B cell (primary cell): ENCODE measurements around the gene OR6C4. TPM values are rescaled to one million over a fixed set of nuclear protein-coding genes. Genes with fewer than 3 reads are reported as not detected.
"Not testable (repeated sequence)": the region's sequence is repeated elsewhere in the genome, so short reads cannot be mapped to it uniquely, and the experiment has no call there.

ENCODE experiments used
- ATAC-seq: fragments of 200-7000 bp; cut with Tn5 transposase; one replicate; pipeline ENCODE4 v1.10.0; 2021; ENCODE audit warnings: low read depth, mild to moderate bottlenecking, moderate number of reproducible peaks, moderate library complexity
- CTCF ChIA-PET: fragments of 350-600 bp; sonication (Branson Sonifier 250); formaldehyde crosslinking; loops from one replicate; lab custom pipeline; 2021; ENCODE audit warnings: antibody characterized with exemption, inconsistent platforms; lab: Charles Lee
- POLR2A ChIA-PET: fragments of 350-600 bp; sonication (Branson Sonifier 250); formaldehyde crosslinking; loops from one replicate; lab custom pipeline; 2021; ENCODE audit warnings: antibody characterized with exemption; lab: Charles Lee
- DNase-seq: peaks from one replicate; pipeline ENCODE4 v3.0.0; 2013
- H2AFZ ChIP-seq: 2 replicates; pipeline ENCODE4 v1.6.1; 2012; ENCODE audit warnings: mild to moderate bottlenecking, low read depth, low read length; ENCODE audit not compliant: insufficient read depth, poor library complexity, severe bottlenecking
- H3K27ac ChIP-seq, 2 donors: 1 replicate in 1 of 2; 2 replicates in 1 of 2; pipeline ENCODE4 v1.5.1; 2012 to 2013; ENCODE audit warnings: low read length in 2 of 2, mild to moderate bottlenecking in 2 of 2, moderate library complexity in 1 of 2
- H3K27me3 ChIP-seq, 4 experiments: fragments of 200-600 bp in 1 of 4; sonication (generic) in 1 of 4; replicated peaks in 1 of 4; 1 replicate in 2 of 4; 2 replicates in 2 of 4; pipeline versions ENCODE4 v1.6.1 to v1.7.0; 2013 to 2016; ENCODE audit warnings: low read length in 3 of 4, mild to moderate bottlenecking in 2 of 4, mixed read lengths in 1 of 4, moderate library complexity in 1 of 4; ENCODE audit not compliant: insufficient read depth in 4 of 4, control insufficient read depth in 3 of 4; ENCODE audit errors: control extremely low read depth in 1 of 4
- H3K36me3 ChIP-seq, 2 experiments: replicated peaks in 1 of 2; 1 replicate in 1 of 2; 2 replicates in 1 of 2; pipeline versions ENCODE4 v1.6.1 to v1.7.1; 2013; ENCODE audit warnings: low read length in 1 of 2; ENCODE audit not compliant: insufficient read depth in 2 of 2, control insufficient read depth in 1 of 2; ENCODE audit errors: control extremely low read depth in 1 of 2, extremely low read depth in 1 of 2
- H3K4me1 ChIP-seq, 2 donors: fragments of 200-600 bp in 1 of 2; sonication (generic) in 1 of 2; 1 replicate in 1 of 2; 2 replicates in 1 of 2; pipeline versions ENCODE4 v1.5.1 to v1.6.1; 2013 to 2017; ENCODE audit warnings: low read length in 2 of 2; ENCODE audit not compliant: control insufficient read depth in 2 of 2, insufficient read depth in 2 of 2
- H3K4me2 ChIP-seq: replicated peaks from 2 replicates; pipeline ENCODE3; 2012; ENCODE audit warnings: mild to moderate bottlenecking, low read depth, low read length; ENCODE audit not compliant: poor library complexity, severe bottlenecking
- H3K4me3 ChIP-seq, 5 experiments: fragments of 200-600 bp in 1 of 5; sonication (generic) in 1 of 5; 1 replicate in 3 of 5; 2 replicates in 2 of 5; pipeline versions ENCODE4 v1.5.1 to v1.7.0; 2011 to 2016; ENCODE audit warnings: low read length in 4 of 5, mild to moderate bottlenecking in 4 of 5, low read depth in 2 of 5, control low read depth in 1 of 5, moderate library complexity in 1 of 5; ENCODE audit not compliant: insufficient read depth in 1 of 5; ENCODE audit errors: control extremely low read depth in 1 of 5, extremely low read depth in 1 of 5
- H3K79me2 ChIP-seq: fragments of 200-600 bp; sonication (generic); one replicate; pipeline ENCODE4 v1.6.0; 2016; ENCODE audit warnings: low read length; ENCODE audit not compliant: control insufficient read depth, insufficient read depth
- H3K9ac ChIP-seq: fragments of 200-600 bp; sonication (generic); 2 replicates; pipeline ENCODE4 v1.6.1; 2017; ENCODE audit warnings: mild to moderate bottlenecking, low read length, moderate library complexity
- H3K9me3 ChIP-seq, 3 donors: one replicate each; pipeline versions ENCODE4 v1.6.1 to v1.7.1; 2013; ENCODE audit warnings: low read length in 2 of 3; ENCODE audit not compliant: control insufficient read depth in 2 of 3, insufficient read depth in 1 of 3; ENCODE audit errors: control extremely low read depth in 1 of 3
- H4K20me1 ChIP-seq: 2 replicates; pipeline ENCODE4 v1.6.0; 2012; ENCODE audit warnings: mild to moderate bottlenecking, low read length; ENCODE audit not compliant: insufficient read depth, control insufficient read depth, poor library complexity, severe bottlenecking
- H3K27ac Mint-ChIP-seq: one replicate; pipeline ENCODE4 v1.8.0; 2021; ENCODE audit warnings: mixed read lengths
- H3K27me3 Mint-ChIP-seq: one replicate; pipeline ENCODE4 v1.8.0; 2021; ENCODE audit warnings: mixed read lengths
- H3K4me1 Mint-ChIP-seq: one replicate; pipeline ENCODE4 v1.8.0; 2021; ENCODE audit warnings: mixed read lengths
- H3K4me3 Mint-ChIP-seq: one replicate; pipeline ENCODE4 v1.8.0; 2021; ENCODE audit warnings: mixed read lengths
- H3K9me3 Mint-ChIP-seq: one replicate; pipeline ENCODE4 v1.8.0; 2022; ENCODE audit warnings: mixed read lengths; ENCODE audit not compliant: insufficient read depth
- EZH2 ChIP-seq: IDR thresholded peaks from 2 replicates; pipeline ENCODE4 v1.6.1; 2012; ENCODE audit warnings: borderline replicate concordance, low read depth, mild to moderate bottlenecking, moderate library complexity, low read length; ENCODE audit not compliant: insufficient read depth, poor library complexity, severe bottlenecking
- WGBS: methylation state at CpG from one replicate; pipeline ENCODE4 v1.1.5; 2013; ENCODE audit warnings: missing lambda C conversion rate; ENCODE audit not compliant: insufficient coverage; 5-methylcytosine and 5-hydroxymethylcytosine counted together
- intact Hi-C: fragments of 100-400 bp; cut with micrococcal nuclease; formaldehyde crosslinking; loops from one replicate; pipeline ENCODE4 v1.10.0; 2022
- polyA plus RNA-seq: library from polyadenylated mRNA; depleted of rRNA; stranded (reverse); fragments of >200 nt; gene quantifications from 2 replicates; pipeline ENCODE4 v1.2.3, GENCODE V29; 2012
- total RNA-seq, 2 donors: library from RNA; stranded (reverse); fragments of 120-200 nt in 1 of 2; gene quantifications; 1 replicate in 1 of 2; 2 replicates in 1 of 2; pipeline versions ENCODE4 v1.2.3 to v1.2.4, GENCODE V29; 2013 to 2022
- TF ChIP-seq, protein P1 (sequence below): fragments of 200-600 bp; IDR thresholded peaks from one replicate; pipeline ENCODE4 v1.8.0; 2022; ENCODE audit warnings: antibody characterized with exemption, mild to moderate bottlenecking

The OR6C4 gene
- total and polyA plus RNA-seq, 2 donors (not counting 1 experiment from before 2014, with no cell fraction given) = not detected

DNA sequence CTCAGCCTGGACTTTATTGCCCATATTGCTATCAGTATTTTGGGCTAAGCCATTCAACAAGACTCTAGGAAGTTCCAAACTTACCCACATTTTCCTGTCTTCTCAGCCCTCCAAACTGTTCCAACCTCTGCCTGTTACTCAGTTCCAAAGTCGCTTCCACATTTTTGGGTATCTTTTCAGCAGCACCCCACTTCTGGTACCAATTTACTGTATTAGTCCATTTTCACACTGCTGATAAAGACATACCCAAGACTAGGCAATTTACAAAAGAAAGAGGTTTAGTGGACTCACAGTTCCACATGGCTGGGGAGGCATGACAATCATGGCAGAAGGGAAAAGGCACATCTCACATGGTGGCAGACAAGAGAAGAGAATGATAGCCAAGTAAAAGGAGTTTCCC lies 21.3 kb downstream of the OR6C4 start:
- H2AFZ ChIP-seq, CTCF ChIA-PET, intact Hi-C loops, ATAC-seq, H3K27ac Mint-ChIP-seq, H3K79me2 ChIP-seq, H3K4me2 ChIP-seq, POLR2A ChIA-PET, H3K4me3 Mint-ChIP-seq, H3K27ac ChIP-seq, H3K4me1 ChIP-seq, H3K27me3 ChIP-seq, H3K4me3 ChIP-seq, H3K9ac ChIP-seq, H4K20me1 ChIP-seq, DNase-seq, H3K36me3 ChIP-seq, H3K4me1 Mint-ChIP-seq: not testable (repeated sequence)
- H3K9me3 ChIP-seq = peaks cover 1 to 27% (median 27%) of the 10 kb centered on the region in 3 donors
- Mint-ChIP-seq H3K27me3 (peaks cover 17% of the 10 kb centered on the region), H3K9me3 (peaks cover 21% of the 10 kb centered on the region)
- WGBS = 80% methylated on average over 1 of the region's 1 CpG

GRCh38 chr12:55572168-55572567 lies 22.8 kb downstream of the OR6C4 start, which contains the start of gene OR2AP1:
OR2AP1 (plus strand) TSS chr12:55572468; CDS start chr12:55574415, 1,947 bp downstream.
- no peak for TF ChIP-seq EZH2
- TF ChIP-seq, protein P1, sequence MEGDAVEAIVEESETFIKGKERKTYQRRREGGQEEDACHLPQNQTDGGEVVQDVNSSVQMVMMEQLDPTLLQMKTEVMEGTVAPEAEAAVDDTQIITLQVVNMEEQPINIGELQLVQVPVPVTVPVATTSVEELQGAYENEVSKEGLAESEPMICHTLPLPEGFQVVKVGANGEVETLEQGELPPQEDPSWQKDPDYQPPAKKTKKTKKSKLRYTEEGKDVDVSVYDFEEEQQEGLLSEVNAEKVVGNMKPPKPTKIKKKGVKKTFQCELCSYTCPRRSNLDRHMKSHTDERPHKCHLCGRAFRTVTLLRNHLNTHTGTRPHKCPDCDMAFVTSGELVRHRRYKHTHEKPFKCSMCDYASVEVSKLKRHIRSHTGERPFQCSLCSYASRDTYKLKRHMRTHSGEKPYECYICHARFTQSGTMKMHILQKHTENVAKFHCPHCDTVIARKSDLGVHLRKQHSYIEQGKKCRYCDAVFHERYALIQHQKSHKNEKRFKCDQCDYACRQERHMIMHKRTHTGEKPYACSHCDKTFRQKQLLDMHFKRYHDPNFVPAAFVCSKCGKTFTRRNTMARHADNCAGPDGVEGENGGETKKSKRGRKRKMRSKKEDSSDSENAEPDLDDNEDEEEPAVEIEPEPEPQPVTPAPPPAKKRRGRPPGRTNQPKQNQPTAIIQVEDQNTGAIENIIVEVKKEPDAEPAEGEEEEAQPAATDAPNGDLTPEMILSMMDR = no peak
- Histone ChIP-seq H3K27me3 (peaks cover 0 to 2% (median 0%) of the 10 kb centered on the region in 4 experiments), H3K27ac (no peak within 1 kb of the TSS), H3K36me3 (no peaks in the 10 kb centered on the region), H3K79me2 (no peaks in the 10 kb centered on the region), H3K9me3 (peaks cover 1 to 27% (median 20%) of the 10 kb centered on the region in 3 donors), H3K9ac (no peak within 1 kb of the TSS), H4K20me1 (no peaks in the 10 kb centered on the region), H3K4me2 (no peak within 1 kb of the TSS), H3K4me3 (no peak within 1 kb of the TSS), H2AFZ (no peak within 1 kb of the TSS), H3K4me1 (no peaks in the 10 kb centered on the region)
- no peak for DNase-seq
- Mint-ChIP-seq H3K4me3 (no peak within 1 kb of the TSS), H3K4me1 (no peaks in the 10 kb centered on the region), H3K27me3 (peaks cover 15% of the 10 kb centered on the region), H3K9me3 (peaks cover 21% of the 10 kb centered on the region), H3K27ac (no peak within 1 kb of the TSS)
- intact Hi-C loops = no loop called here
- no CpG with 5 or more reads among the region's 1 CpG for WGBS
- ChIA-PET CTCF (no interaction called here), POLR2A (no interaction called here)
- no peak for ATAC-seq
